NT2/D1 (cell line): ENCODE measurements around the gene KIFBP.

Experiments
- YY1 ChIP-seq: IDR thresholded peaks from 2 replicates; pipeline ENCODE4 v1.6.1; 2011; ENCODE audit not compliant: insufficient read length, insufficient read depth
- ZNF274 ChIP-seq: IDR thresholded peaks from 2 replicates; pipeline ENCODE4 v1.6.1; 2011; ENCODE audit warnings: mild to moderate bottlenecking, low read depth, low read length

GRCh38 chr10:69042838-69043237 lies 54.2 kb downstream of the KIFBP start:
- TF ChIP-seq ZNF274 (no peak), YY1 (no peak)
